ENCODE data around the gene TMEM59L.

DNA sequence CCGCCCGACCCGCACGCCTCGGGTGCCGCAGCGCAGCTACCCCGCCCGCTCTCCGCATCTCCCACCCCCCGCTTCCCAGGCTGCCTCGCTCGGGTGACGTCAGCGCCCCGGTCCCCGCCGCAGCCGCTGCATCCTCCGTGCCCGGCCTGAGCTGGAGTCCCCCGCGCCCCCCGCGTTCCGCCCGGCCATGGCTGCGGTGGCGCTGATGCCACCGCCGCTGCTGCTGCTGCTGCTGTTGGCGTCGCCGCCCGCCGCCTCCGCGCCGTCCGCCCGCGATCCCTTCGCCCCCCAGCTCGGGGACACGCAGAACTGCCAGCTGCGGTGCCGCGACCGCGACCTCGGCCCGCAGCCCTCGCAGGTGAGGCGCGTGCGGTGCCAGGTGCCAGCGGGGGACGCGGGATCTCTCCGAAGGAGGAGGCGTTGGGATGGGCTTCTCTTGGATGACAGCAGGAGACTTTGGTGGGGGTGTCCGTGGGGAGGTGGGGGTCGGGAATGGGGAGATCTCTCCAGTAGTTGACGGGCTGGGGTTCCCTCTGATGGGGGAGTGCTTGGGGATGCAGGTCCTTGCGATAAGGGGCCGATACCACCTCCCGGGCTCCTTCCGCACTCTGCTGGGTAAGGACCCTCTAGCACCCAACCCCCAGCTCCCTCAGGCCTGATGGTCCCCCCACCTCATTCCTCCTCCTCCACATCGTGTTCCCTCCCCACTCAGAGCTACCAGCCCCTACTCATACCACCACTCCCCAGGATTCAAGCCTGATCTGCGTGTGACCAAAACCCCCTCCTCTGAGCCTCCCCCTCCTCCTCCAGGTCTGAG, at the start of gene TMEM59L:
- TF ChIP-seq, protein P1, sequence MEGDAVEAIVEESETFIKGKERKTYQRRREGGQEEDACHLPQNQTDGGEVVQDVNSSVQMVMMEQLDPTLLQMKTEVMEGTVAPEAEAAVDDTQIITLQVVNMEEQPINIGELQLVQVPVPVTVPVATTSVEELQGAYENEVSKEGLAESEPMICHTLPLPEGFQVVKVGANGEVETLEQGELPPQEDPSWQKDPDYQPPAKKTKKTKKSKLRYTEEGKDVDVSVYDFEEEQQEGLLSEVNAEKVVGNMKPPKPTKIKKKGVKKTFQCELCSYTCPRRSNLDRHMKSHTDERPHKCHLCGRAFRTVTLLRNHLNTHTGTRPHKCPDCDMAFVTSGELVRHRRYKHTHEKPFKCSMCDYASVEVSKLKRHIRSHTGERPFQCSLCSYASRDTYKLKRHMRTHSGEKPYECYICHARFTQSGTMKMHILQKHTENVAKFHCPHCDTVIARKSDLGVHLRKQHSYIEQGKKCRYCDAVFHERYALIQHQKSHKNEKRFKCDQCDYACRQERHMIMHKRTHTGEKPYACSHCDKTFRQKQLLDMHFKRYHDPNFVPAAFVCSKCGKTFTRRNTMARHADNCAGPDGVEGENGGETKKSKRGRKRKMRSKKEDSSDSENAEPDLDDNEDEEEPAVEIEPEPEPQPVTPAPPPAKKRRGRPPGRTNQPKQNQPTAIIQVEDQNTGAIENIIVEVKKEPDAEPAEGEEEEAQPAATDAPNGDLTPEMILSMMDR (IDR thresholded peaks at IDR 0.05): no peak
- no peak for TF ChIP-seq POLR2AphosphoS5 (IDR thresholded peaks at IDR 0.05; ENCODE audit: low read depth, low read length)

Data from Panc1 (cell line).